ENCODE data around the gene WFDC1. TPM values are rescaled to one million over a fixed set of nuclear protein-coding genes. Genes with fewer than 3 reads are reported as not detected.

WFDC1 gene
- total RNA-seq, 1 donor = under 0.01 TPM

DNA sequence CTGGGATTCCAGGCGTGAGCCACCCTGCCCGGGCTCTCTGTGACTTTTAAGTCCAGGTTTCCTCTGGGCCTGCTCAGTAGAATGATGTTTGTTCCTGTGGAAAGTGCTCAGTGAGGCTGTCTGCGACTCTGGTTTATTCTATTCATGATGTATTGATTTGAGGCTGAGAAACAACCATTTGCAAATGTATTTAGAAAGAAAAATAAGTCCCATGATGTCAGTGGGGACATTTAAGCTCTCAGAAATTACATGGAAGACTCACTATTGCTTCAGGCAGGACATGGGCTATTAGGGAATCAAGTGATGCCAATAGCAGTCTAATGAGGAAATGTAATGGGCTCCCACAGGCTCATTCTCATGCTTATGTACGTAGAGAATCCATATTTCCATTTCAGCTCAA lies 32.6 kb upstream of the WFDC1 start:
- no peak overlapping the region for H3K4me3 ChIP-seq (ENCODE audit: low read depth, low read length)
- no peak for DNase-seq (ENCODE audit: low read depth)
- TF ChIP-seq, protein P1, sequence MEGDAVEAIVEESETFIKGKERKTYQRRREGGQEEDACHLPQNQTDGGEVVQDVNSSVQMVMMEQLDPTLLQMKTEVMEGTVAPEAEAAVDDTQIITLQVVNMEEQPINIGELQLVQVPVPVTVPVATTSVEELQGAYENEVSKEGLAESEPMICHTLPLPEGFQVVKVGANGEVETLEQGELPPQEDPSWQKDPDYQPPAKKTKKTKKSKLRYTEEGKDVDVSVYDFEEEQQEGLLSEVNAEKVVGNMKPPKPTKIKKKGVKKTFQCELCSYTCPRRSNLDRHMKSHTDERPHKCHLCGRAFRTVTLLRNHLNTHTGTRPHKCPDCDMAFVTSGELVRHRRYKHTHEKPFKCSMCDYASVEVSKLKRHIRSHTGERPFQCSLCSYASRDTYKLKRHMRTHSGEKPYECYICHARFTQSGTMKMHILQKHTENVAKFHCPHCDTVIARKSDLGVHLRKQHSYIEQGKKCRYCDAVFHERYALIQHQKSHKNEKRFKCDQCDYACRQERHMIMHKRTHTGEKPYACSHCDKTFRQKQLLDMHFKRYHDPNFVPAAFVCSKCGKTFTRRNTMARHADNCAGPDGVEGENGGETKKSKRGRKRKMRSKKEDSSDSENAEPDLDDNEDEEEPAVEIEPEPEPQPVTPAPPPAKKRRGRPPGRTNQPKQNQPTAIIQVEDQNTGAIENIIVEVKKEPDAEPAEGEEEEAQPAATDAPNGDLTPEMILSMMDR (IDR thresholded peaks at IDR 0.05; ENCODE audit: insufficient read depth, low read length) = no peak

DNA sequence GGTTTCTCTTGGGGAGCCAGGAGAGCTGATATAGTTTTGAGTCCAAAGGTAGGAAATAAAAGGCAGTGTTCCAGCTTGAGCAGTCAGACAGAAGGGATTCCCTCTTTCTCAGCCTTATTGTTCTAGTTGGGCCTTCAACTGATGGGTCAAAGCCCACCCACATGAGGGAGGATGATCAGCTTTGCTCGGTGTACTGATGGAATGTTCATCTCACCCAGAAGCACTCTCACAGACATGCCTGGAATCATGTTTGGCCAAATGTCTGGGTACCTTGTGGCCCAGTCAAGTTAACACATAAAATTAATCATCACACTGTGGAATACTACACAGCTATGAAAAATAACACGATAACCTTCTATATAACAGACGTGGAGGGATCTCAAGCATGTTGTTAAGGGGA lies 31.7 kb upstream of the WFDC1 start:
- no peak for DNase-seq (ENCODE audit: low read depth)
- TF ChIP-seq, protein P1 (IDR thresholded peaks at IDR 0.05; ENCODE audit: insufficient read depth, low read length) = no peak
- H3K4me3 ChIP-seq (ENCODE audit: low read depth, low read length) = no peak overlapping the region

DNA sequence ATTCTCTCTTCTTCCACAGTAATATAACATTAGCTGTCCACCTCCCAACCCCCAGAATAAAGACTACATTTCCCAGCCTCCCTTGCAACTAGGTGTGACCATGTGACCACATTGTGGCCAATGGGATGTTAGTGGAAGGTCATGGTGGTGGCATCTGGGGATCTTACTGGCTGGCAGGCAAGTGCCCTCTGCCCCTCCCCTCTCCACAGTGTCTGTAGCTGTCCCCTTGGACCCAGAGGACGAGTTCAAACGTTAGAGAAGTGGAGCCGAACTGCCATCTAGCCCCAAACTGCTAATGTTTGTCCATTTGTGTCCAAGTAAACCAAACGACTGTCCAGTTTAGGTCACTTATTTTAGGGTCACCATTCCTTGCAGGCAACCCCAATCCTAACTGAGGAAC lies 28.2 kb upstream of the WFDC1 start:
- no peak overlapping the region for H3K4me3 ChIP-seq (ENCODE audit: low read depth, low read length)
- TF ChIP-seq, protein P1 (IDR thresholded peaks at IDR 0.05; ENCODE audit: insufficient read depth, low read length) = no peak
- peak; percentile 36 for DNase-seq (ENCODE audit: low read depth)

DNA sequence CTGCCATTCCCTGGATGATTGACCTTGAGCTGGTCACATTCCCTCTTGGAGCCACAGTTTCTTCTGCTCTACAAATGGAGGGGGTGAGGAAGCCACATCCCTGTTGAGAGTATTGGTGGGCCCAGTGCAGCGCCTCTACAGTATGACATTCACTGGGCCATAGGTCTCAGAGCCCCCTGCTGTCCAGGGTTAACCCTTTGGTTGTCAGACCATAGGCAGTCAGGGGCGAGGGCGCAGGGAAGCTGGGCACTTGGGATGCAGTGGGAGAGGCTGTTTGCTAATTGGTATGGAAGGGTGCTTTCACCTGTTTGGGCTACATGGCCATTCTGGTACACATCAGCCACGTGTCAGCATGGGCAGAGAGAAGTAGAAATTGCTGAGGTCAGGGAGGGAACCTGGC lies 27.3 kb upstream of the WFDC1 start:
- no peak for DNase-seq (ENCODE audit: low read depth)
- H3K4me3 ChIP-seq (ENCODE audit: low read depth, low read length) = no peak overlapping the region
- TF ChIP-seq, protein P1 (IDR thresholded peaks at IDR 0.05; ENCODE audit: insufficient read depth, low read length) = no peak

DNA sequence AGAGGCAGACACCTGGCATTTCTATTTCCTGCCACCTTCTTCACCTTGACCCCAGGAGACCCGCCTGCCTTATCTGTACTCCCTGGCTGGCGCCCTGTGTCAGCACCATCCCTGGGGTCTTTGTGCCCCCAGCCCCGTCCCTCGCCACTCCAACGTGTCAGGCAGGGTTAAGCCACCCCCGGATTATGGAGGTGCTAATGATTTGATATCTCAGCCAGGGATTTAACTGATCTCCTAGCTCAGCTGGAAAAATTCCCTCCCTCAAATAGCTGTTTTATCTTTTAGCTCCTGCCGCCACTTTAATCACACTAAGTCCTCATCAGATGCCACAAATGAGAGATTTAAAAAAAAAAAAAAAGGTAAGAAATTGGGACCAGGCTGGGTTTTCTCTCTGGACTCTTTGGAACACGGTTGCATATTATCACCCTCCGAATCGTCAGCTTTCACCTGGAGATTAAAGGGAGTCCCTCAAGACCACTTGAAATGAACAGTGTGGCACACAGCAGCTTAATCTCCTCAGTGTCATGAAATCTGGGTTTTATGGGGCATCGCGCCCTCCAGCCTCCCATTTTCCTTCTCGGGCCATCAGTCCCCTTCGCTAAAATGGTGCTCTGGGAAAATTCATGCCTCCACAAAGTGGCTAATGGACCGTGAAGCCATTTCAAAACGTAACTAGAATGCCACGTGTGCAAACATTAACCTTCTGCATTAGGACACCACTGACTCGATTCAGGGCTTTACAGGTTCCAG lies 26.2 kb upstream of the WFDC1 start:
- DNase-seq (ENCODE audit: low read depth) = no peak
- H3K4me3 ChIP-seq (ENCODE audit: low read depth, low read length) = no peak overlapping the region
- TF ChIP-seq, protein P1 (IDR thresholded peaks at IDR 0.05; ENCODE audit: insufficient read depth, low read length) = no peak

DNA sequence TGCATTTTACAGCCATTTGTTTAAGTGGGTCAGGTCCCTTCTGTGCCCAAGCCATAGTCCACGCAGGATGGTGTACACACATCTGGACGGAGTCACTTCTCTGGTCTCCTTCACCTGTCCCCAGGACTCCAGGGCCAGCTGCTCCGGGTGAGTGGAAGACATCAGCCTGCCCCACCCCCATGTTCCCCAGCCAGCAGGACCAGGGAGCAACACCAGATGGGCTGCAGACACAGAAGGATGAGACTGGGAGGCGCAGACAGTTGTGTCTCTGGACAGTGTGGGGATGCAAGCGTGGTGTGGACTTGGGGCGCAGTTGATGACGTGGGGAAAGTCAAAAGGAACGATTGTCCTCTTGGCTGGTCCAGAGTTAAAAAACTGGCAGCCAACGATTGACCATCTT lies 24.6 kb upstream of the WFDC1 start:
- TF ChIP-seq, protein P1 (IDR thresholded peaks at IDR 0.05; ENCODE audit: insufficient read depth, low read length) = no peak
- H3K4me3 ChIP-seq (ENCODE audit: low read depth, low read length) = no peak overlapping the region
- DNase-seq (ENCODE audit: low read depth) = no peak

- no peak for DNase-seq (ENCODE audit: low read depth)
- H3K4me3 ChIP-seq (ENCODE audit: low read depth, low read length) = no peak overlapping the region
- TF ChIP-seq, protein P1 (IDR thresholded peaks at IDR 0.05; ENCODE audit: insufficient read depth, low read length) = no peak
These were observed 24.1 kb upstream of the WFDC1 start for GRCh38 chr16:84270531-84270930.

Measured in fibroblast of the aortic adventitia (primary cell).